ENCODE measurements around the gene LMX1B.

The LMX1B gene

GRCh38 chr9:126604059-126605055 is 9.4 kb upstream of the LMX1B start:
- no peak for DNase-seq (ENCODE audit: low spot score)

- no peak for DNase-seq (ENCODE audit: low spot score)
Observed at GRCh38 chr9:126605792-126606482, 7.8 kb upstream of the LMX1B start.

- DNase-seq (ENCODE audit: low spot score): no peak
Observed at GRCh38 chr9:126606483-126606870, 7.3 kb upstream of the LMX1B start.

GRCh38 chr9:126607086-126607485 is 6.6 kb upstream of the LMX1B start:
- no peak for DNase-seq (ENCODE audit: low spot score)

GRCh38 chr9:126607731-126608130 is 6.0 kb upstream of the LMX1B start:
- no peak for DNase-seq (ENCODE audit: low spot score)

GRCh38 chr9:126608551-126608950 is 5.2 kb upstream of the LMX1B start:
- no peak for DNase-seq (ENCODE audit: low spot score)

GRCh38 chr9:126609191-126609590 is 4.5 kb upstream of the LMX1B start:
- no peak for DNase-seq (ENCODE audit: low spot score)

- DNase-seq (ENCODE audit: low spot score): no peak
Observed at GRCh38 chr9:126609711-126610388, 3.9 kb upstream of the LMX1B start.

- DNase-seq (ENCODE audit: low spot score): no peak
Observed at GRCh38 chr9:126611193-126611591, 2.5 kb upstream of the LMX1B start.

- DNase-seq (ENCODE audit: low spot score): peak; percentile 94
Observed at GRCh38 chr9:126611592-126612325, 2.0 kb upstream of the LMX1B start.

GRCh38 chr9:126612326-126612812 is 1.4 kb upstream of the LMX1B start:
- DNase-seq (ENCODE audit: low spot score): no peak

- DNase-seq (ENCODE audit: low spot score): no peak
Observed at GRCh38 chr9:126612813-126613641, 701 bp upstream of the LMX1B start.

GRCh38 chr9:126614088-126614454 is 343 bp downstream of the LMX1B start:
- no peak for DNase-seq (ENCODE audit: low spot score)

- no peak for DNase-seq (ENCODE audit: low spot score)
Observed at GRCh38 chr9:126614455-126615244, 922 bp downstream of the LMX1B start.

GRCh38 chr9:126615245-126615790 is 1.6 kb downstream of the LMX1B start:
- DNase-seq (ENCODE audit: low spot score): no peak

GRCh38 chr9:126615791-126616447 is 2.2 kb downstream of the LMX1B start:
- DNase-seq (ENCODE audit: low spot score): no peak

- DNase-seq (ENCODE audit: low spot score): no peak
Observed at GRCh38 chr9:126616521-126616976, 2.8 kb downstream of the LMX1B start.

GRCh38 chr9:126617003-126617822 is 3.5 kb downstream of the LMX1B start:
- no peak for DNase-seq (ENCODE audit: low spot score)
